ENCODE measurements around the gene WNT9A. TPM values are rescaled to one million over a fixed set of nuclear protein-coding genes. Genes with fewer than 3 reads are reported as not detected.

WNT9A gene
- polyA plus RNA-seq, 3 donors, result not detected

DNA sequence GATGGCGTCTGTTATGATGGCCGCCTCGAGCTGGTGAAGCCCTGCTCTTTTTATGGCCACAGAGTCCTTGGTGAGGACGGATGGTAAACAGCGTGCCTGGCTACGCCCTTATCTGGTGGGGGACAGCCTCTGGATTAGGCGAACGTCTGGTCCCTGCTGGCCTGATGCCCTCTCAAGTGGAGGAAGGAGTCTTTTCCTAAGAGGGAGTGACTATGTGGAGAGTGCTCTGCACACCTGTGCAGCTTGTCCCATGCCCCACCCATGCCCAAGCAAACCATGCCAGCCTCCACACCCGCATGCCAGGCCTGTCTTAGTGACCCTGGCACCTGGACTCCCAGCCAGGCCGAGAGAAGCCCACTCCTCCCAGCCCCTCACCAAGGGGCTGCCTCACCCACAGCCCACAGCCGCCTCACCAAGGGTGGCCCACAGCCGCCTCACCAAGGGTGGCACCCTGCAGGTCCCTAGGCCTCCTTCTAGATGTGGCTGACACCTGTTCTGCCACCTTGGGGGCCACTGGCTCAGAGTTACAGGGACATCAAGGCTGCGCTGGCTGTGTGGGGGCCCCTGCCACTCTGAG is 40.2 kb downstream of the WNT9A start:
- H3K79me2 ChIP-seq (ENCODE audit: insufficient read depth, low read length), result no peaks in the 10 kb centered on the region
- no peak overlapping the region for H3K27ac ChIP-seq (ENCODE audit: low read depth in 1 of 2, low read length in 2 of 2)
- H3K4me3 Mint-ChIP-seq, result no peak overlapping the region
- TF ChIP-seq, protein P1, sequence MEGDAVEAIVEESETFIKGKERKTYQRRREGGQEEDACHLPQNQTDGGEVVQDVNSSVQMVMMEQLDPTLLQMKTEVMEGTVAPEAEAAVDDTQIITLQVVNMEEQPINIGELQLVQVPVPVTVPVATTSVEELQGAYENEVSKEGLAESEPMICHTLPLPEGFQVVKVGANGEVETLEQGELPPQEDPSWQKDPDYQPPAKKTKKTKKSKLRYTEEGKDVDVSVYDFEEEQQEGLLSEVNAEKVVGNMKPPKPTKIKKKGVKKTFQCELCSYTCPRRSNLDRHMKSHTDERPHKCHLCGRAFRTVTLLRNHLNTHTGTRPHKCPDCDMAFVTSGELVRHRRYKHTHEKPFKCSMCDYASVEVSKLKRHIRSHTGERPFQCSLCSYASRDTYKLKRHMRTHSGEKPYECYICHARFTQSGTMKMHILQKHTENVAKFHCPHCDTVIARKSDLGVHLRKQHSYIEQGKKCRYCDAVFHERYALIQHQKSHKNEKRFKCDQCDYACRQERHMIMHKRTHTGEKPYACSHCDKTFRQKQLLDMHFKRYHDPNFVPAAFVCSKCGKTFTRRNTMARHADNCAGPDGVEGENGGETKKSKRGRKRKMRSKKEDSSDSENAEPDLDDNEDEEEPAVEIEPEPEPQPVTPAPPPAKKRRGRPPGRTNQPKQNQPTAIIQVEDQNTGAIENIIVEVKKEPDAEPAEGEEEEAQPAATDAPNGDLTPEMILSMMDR (IDR thresholded peaks at IDR 0.05), result no peak
- WGBS (ENCODE audit: insufficient coverage), result 87% methylated on average over 9 of the region's 13 CpGs
- H3K27ac Mint-ChIP-seq, result no peak overlapping the region
- intact Hi-C loops (cut with micrococcal nuclease), result no loop called here
- no peaks in the 10 kb centered on the region for H3K36me3 ChIP-seq (replicated peaks in 1 of 2; ENCODE audit: control insufficient read depth in 1 of 2, insufficient read depth in 2 of 2, low read length in 2 of 2)
- no peak overlapping the region for H2AFZ ChIP-seq (ENCODE audit: insufficient read depth, low read depth, low read length, poor library complexity, severe bottlenecking)
- peaks cover 0 to 2% (median 0%) of the 10 kb centered on the region in 7 donors for H3K9me3 Mint-ChIP-seq
- H4K20me1 ChIP-seq (ENCODE audit: insufficient read depth, low read length), result no peaks in the 10 kb centered on the region
- no peaks in the 10 kb centered on the region for H3K4me1 ChIP-seq (ENCODE audit: control insufficient read depth in 1 of 2, insufficient read depth in 2 of 2, low read length in 2 of 2)
- H3K9ac ChIP-seq (ENCODE audit: insufficient read depth, low read length, poor library complexity, severe bottlenecking), result no peak overlapping the region
- H3K4me1 Mint-ChIP-seq, result no peaks in the 10 kb centered on the region
- H3K4me2 ChIP-seq (replicated peaks; ENCODE audit: extremely low read depth, low read length, poor library complexity, severe bottlenecking), result no peak overlapping the region
- H3K9me3 ChIP-seq (replicated peaks in 1 of 2; ENCODE audit: control insufficient read depth in 1 of 2, insufficient read depth in 1 of 2, low read length in 2 of 2), result no peaks in the 10 kb centered on the region
- DNase-seq, result no peak
- H3K4me3 ChIP-seq (replicated peaks in 1 of 3; ENCODE audit: low read depth in 2 of 3, low read length in 3 of 3), result no peak overlapping the region
- no peaks in the 10 kb centered on the region for H3K27me3 ChIP-seq (ENCODE audit: control insufficient read depth in 2 of 2, insufficient read depth in 2 of 2, low read length in 2 of 2)
- no peaks in the 10 kb centered on the region for H3K36me3 Mint-ChIP-seq
- H3K27me3 Mint-ChIP-seq (ENCODE audit: low read depth in 3 of 3), result peaks cover 0 to 2% (median 1%) of the 10 kb centered on the region in 3 donors

DNA sequence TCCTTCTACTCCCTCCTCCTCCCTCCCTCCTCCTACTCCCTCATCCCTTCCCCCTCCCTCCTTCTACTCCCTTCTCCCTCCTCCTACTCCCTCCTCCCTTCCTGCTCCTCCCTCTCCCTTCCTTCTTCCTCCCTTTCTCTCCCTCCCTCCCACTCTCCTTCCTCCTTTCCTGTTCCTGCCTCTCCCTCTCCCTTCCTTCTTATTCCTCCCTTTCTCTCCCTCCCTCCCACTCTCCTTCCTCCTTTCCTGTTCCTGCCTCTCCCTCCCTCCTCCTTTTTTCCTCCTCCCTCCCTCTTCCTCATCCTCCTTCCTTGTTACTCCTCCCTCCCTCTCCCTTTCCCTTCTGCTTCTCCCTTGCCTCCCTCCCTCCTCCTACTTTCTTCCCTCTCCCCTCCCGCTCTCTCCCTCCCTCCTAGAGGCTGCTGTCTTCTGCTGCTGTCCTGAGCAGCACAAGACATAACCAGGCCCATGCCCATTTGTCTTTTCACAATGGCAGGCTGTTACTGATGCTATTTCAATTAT is 41.1 kb downstream of the WNT9A start:
- H2AFZ ChIP-seq (ENCODE audit: insufficient read depth, low read depth, low read length, poor library complexity, severe bottlenecking), result no peak overlapping the region
- no peaks in the 10 kb centered on the region for H3K36me3 ChIP-seq (replicated peaks in 1 of 2; ENCODE audit: control insufficient read depth in 1 of 2, insufficient read depth in 2 of 2, low read length in 2 of 2)
- TF ChIP-seq, protein P1 (IDR thresholded peaks at IDR 0.05), result no peak
- no peak overlapping the region for H3K4me2 ChIP-seq (replicated peaks; ENCODE audit: extremely low read depth, low read length, poor library complexity, severe bottlenecking)
- Mint-ChIP-seq H3K27ac (no peak overlapping the region), H3K9me3 (peaks cover 0 to 2% (median 0%) of the 10 kb centered on the region in 7 donors), H3K4me1 (no peaks in the 10 kb centered on the region), H3K4me3 (no peak overlapping the region), H3K27me3 (ENCODE audit: low read depth in 3 of 3) (peaks cover 0 to 2% (median 1%) of the 10 kb centered on the region in 3 donors), H3K36me3 (no peaks in the 10 kb centered on the region)
- H3K9me3 ChIP-seq (replicated peaks in 1 of 2; ENCODE audit: control insufficient read depth in 1 of 2, insufficient read depth in 1 of 2, low read length in 2 of 2), result no peaks in the 10 kb centered on the region
- no peaks in the 10 kb centered on the region for H3K27me3 ChIP-seq (ENCODE audit: control insufficient read depth in 2 of 2, insufficient read depth in 2 of 2, low read length in 2 of 2)
- DNase-seq, result no peak
- H4K20me1 ChIP-seq (ENCODE audit: insufficient read depth, low read length), result no peaks in the 10 kb centered on the region
- no peaks in the 10 kb centered on the region for H3K4me1 ChIP-seq (ENCODE audit: control insufficient read depth in 1 of 2, insufficient read depth in 2 of 2, low read length in 2 of 2)
- WGBS (ENCODE audit: insufficient coverage), result 79% methylated on average over 1 of the region's 1 CpG
- no peaks in the 10 kb centered on the region for H3K79me2 ChIP-seq (ENCODE audit: insufficient read depth, low read length)
- no peak overlapping the region for H3K9ac ChIP-seq (ENCODE audit: insufficient read depth, low read length, poor library complexity, severe bottlenecking)
- no peak overlapping the region for H3K4me3 ChIP-seq (replicated peaks in 1 of 3; ENCODE audit: low read depth in 2 of 3, low read length in 3 of 3)
- no peak overlapping the region for H3K27ac ChIP-seq (ENCODE audit: low read depth in 1 of 2, low read length in 2 of 2)
- intact Hi-C loops (cut with micrococcal nuclease), result no loop called here

Measured in CD14-positive monocyte (primary cell).